Fibroblast of skin of scalp (primary cell): ENCODE data around the gene RETREG3.
"Not testable (repeated sequence)": the region's sequence is repeated elsewhere in the genome, so short reads cannot be mapped to it uniquely, and the experiment has no call there.

Source experiments
- DNase-seq: peaks from one replicate; pipeline ENCODE4 v3.0.0-alpha.2; 2013

Gene RETREG3

GRCh38 chr17:42609814-42610801, 934 bp upstream of the RETREG3 start:
- not testable (repeated sequence) for DNase-seq

DNA sequence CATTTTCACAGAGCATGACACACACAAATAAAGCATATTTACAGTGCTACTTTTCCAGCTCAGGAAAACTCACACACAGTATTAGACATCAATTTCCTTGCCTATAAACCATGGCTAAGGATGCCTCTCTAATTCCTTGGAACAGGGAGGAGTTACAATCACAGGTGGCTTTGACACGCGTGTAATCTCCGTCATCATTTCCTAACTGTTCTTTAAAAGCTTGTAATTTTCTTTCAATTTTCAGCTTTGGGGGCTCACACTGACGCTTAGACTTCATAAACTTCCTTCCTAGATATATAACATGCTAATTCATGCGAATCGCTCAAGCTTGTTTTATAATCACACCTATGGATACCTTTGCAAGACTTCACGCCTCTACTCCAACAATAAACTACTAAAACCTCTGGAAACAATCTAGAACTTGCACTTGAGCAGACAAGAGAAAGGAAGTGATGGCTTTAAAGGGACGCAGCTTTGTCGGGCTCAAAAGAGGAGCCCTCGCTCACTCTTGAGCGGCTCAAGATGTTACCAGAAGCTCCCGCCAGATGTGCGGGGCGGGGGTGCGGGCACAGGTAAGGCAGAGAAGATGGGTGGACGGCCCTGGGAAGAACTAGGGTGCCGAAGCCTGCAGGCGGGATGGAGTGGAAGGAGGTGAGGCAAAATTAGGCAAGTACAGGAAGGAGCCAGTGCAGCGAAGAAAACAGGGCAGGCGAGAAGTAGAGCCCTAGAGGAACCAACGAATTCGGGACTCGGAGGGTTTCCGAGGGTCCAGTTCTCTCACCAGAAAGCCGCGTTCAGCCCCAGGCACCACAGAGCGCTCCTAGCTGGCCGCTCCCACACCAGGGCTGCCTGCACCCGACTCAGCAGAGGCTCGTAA, 631 bp downstream of the RETREG3 start:
- no peak for DNase-seq

DNA sequence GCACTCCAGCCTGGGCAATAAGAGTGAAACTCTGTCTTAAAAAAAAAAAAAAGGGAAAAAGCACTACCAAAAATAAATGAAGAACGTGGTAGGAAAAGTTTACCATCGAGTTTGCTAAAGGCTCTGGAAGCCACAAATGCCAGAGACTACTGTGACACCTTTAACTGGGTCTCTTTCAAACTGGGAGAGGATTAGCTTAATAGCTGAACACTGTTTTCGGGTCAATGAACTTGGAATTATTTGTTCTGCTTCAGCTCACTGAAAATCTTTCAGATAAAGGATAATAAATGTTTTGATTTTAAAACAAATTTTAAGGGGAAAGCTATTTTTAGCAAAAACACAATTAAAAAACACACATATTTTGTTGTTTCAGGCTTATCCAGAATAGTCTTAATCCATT, 1.4 kb downstream of the RETREG3 start:
- DNase-seq: no peak

DNA sequence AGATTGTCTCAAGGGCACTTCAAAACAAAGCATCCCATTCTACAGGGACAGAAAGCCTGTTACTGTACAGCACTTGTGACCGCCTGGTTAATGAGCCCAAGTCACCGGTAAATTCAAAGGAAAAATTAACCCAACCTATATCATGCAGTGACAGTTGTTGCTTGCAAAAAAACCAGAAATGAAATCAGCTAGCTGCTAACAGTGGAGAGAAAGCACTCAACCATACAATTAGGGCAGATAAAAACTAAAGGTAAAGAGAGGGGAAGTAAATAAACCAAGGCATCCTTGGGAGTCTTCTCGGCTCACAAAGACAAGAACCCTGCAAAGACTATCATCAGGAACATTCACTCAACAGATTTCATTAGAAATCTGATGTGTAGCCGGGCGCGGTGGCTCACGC, 5.9 kb downstream of the RETREG3 start:
- no peak for DNase-seq

- no peak for DNase-seq
Measured at GRCh38 chr17:42598905-42599304, 10.3 kb downstream of the RETREG3 start.

DNA sequence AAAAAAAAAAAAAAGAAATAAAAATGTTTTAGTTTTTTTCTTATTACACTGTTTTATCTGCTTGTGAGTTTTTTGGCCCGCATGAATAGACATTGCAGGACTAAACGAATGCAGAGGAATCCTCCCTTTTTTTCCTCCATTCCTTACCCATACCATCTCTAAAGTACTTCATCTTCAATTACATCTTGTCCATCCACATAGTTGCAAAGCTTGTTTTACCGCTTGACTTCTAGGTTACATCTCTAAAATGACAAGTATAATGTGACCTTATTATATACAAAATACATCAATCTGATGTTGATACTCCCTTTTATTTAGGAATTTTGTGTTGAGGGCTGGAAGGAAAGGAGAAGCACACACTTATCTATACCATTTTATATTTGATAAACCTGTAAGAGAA, 12.8 kb downstream of the RETREG3 start:
- DNase-seq: no peak

- DNase-seq: no peak
Measured at GRCh38 chr17:42591411-42591810, 17.8 kb downstream of the RETREG3 start.

- DNase-seq: no peak
Measured at GRCh38 chr17:42590886-42591285, 18.3 kb downstream of the RETREG3 start.

DNA sequence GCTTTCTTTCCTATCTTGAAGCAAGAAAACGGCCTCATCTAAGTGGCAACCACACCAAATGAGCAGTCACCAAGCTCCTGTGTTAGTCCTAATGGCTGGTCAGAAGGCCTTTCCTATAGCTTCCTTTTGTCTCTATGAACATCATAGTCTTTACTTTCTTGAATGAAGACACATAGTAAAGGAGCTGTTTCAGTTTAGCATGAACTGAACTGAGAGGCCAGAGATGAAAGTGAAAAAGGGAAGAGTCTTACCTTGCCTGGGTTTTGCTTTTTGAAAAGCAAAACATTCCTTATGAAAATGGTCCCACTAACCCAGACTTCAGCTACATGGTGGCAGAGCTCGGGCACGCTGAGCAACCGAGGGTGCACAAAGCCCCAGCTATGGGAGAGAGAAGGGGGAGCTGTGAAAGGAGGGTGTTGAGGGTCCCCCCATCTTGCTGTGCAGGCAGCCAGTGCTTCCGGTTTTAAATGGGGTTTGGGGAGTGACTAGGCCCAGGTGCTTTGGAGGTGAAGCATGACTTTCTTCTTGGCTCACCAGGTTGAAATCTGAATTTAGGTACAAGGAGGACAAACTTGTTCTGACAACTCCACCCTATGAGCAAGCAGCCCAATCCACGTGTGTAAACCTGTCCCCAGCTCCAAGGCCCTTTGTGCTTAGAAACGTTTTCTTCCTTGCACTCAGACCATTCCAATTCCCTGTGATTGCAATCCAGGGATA, 22.5 kb downstream of the RETREG3 start:
- no peak for DNase-seq

- no peak for DNase-seq
Measured at GRCh38 chr17:42585353-42585752, 23.8 kb downstream of the RETREG3 start.

DNA sequence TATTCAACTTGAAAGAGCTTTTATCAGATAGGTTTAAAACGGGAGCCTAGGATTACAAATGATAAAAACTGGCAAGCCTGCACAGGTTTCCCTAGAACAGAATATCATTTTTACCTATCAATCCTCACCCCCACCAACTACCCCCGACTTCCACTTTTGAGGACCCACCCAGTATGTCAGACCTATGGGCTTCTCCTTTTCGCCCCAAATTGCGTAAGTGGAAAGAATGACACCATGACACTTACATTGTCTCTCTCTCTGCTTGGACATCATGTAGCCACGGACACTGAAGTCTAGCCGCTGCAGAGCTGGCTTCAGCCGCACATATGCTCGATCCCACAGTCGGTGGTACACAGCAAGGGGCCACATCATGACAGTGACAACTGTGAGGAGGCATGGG, 24.3 kb downstream of the RETREG3 start:
- DNase-seq: no peak

DNA sequence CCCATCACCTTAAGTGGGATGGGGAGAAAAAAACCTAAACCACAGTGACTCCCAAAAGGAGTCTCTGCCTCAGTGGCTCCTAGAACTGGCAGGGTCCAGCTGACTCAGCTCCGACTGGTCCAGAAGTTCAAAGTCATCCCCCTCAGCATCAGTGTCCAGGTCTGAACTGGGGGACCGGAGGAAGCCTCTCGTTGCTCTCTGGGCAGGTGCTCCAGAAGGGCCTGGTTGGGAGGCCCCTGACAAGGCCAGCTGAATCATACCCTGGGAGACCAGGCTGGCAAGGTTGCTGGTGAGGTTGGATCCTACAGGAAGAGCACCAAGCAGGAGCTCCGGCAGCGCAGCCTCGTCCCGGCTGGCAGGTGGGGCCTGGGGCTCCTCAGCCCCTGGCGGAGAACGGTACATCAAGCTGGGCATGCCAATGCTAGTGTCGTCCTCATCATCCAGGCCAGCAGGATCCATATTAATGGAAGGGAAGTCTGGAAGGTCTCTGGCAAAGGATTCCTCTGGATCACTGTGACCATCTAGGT, 27.4 kb downstream of the RETREG3 start:
- no peak for DNase-seq

DNA sequence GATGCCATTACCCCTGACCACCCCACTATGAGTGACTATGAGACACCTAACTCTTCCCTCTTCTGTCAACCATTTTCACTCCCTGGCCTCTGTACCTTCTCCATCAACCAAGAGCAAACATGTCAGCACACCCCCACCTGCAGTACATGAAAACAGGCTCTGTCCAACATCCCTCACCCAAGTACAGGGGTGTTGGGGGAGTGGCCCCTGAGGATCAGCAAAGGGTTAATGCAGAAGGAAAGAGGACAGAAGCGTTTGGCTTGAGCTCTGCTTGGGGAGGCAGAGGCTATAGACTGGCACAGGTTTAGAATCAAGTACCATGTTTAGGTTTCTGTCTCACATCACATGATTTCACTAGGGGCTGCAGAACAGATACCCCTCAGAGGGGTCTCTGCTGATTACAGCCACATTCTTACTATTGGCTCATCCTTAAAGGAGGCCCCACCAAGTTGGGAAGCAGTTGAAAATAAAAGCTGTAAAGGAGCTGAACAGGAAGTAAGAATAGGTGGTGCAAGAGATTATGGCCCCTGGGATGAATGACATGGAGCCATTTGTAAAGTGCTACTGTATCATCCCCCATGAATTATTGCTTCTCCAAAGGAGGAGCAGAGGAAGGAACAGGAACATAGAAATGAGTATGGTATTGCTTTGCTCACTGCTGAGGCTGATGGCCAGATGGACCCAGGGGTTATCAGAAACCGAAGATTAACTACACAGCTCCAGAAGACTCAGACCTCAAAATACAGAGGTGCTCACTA, 29.2 kb downstream of the RETREG3 start:
- no peak for DNase-seq

- DNase-seq: peak; percentile 71
Measured at GRCh38 chr17:42578282-42578869, 30.8 kb downstream of the RETREG3 start.

DNA sequence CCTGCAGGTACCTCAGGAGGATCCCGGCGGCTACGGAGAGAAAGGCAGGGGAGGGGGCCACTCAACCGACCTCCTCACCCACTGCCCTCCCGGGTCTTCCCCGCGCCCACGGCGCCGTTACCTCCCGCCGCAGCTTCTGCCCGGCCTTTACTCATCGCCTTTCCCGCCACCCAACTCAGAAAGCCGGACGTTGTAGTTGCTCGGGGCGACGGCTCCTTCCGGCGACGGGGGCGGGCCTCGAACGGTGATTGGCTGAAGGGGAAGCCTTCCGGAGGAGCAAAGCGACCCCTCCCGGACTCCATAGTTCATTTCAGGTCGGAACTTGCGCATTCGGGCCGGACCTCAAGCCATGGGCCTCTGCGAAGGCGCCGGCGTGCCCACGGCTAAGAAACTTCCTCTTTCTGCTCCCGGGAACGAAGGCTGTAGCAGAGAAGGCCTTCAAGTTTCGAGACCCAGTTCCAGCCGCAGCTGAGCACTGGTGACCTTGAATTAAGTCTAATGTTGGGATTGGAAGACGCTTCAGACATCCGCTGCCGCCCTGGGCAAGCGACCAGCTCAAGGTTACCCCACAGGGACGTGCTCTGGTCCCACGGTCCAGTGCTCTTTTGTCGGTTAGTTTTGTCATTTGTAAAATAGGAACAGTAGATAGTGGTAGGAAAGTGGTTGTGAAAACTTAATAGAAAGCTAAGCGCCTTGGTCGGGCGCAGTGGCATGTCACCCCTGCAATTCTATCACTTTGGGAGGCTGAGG, 31.5 kb downstream of the RETREG3 start, which contains the start of gene PSMC3IP:
TSS of gene PSMC3IP (minus strand) at position 198 of the 750 bp plus-strand sequence. CDS start at position 155, 43 bp downstream.
- peak; percentile 93 for DNase-seq

GRCh38 chr17:42577140-42577531, 32.0 kb downstream of the RETREG3 start:
- no peak for DNase-seq

GRCh38 chr17:42574463-42574862, 34.7 kb downstream of the RETREG3 start:
- no peak for DNase-seq

DNA sequence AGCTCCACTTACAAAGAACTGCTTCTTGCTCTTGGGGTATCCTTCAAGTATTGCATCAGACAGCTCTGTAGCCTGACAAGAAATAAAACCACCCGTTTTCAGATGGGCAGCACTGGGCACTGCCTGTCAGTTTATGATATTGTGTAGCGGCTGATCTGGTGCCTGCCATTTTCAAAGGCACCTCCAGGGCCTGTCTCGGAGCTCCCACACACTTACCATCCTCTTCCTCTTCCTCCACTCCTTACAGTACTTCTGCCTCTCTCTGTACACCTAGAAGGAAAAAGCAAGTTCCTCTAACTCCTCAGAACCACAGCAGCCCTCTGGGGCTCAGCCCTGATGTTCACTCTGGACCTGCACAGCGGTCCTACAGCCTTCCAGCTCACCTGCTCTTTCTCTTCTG, 36.1 kb downstream of the RETREG3 start:
- DNase-seq: no peak

DNA sequence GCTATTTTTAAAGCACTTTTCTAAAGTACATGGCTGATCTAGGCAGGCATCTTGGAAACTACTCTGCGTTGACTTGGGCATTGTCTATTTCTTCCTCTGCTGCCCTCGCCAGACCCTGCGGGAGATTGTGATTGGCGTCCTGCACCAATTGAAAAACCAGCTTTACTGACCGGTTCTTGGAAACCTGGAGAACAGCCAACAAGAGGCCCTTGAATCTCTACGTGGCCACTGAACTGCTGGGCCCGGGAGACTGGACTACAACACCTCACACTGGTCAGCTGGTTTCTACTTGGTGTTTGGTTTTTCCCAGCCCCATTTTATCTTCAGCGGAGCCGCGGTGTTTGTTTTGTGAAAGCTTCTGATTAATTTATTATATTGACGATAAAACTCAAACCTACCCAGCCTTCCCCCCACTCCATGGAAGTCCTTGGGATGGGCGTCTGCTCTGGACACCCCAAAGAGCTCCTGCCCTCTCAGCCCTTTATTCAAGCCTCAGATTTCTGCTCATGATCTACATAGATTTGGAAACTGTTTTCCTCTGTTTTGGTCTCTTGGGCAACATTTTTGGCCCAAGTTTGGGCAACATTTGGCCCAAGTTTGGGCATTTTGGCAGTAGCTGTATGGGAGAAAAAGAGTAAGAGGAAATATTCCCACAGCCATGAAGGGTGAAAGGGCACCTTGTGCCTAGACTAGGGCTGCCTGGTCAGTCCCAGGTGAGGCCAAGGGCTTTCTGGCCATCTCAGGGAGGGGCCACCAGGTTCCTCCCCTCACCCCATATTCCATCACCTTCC, 37.5 kb downstream of the RETREG3 start:
- DNase-seq: no peak
